GM21423 (cell line): Measurements from ENCODE around the gene BPIFA1.

Source experiments
- ATAC-seq: cut with Tn5 transposase; IDR thresholded peaks from one replicate; pipeline ENCODE4 v1.9.1; 2021; ENCODE audit warnings: mild to moderate bottlenecking, moderate library complexity; ENCODE audit not compliant: unreplicated experiment

Gene BPIFA1

DNA sequence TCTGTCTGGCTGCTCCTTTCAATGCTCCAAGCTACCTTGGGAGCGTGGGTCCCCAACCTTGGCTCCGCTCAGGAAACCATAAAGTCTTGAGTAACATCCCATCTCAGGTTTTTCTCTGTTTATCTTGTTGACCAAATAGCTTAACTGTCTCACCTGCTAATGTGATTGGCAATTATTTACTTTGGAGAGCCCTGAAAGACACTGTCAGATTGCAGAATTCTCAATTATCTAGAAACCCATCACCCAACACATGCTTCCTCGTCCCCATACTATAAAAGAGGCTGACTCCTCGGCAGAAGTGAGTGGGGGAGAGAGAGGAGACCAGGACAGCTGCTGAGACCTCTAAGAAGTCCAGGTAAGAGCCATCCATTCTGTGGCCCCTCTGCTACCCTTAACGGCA, at the start of gene BPIFA1:
Gene BPIFA1, plus strand, starts transcription at position 301 of the 400 bp plus-strand sequence. CDS start 1,716 bp downstream, outside the sequence.
- ATAC-seq = no peak

GRCh38 chr20:33187491-33187890, 48.3 kb upstream of the BPIFA1 start:
- ATAC-seq = no peak

GRCh38 chr20:33188421-33188820, 47.4 kb upstream of the BPIFA1 start:
- ATAC-seq = no peak

- ATAC-seq = no peak
Measured at GRCh38 chr20:33191484-33191883, 44.3 kb upstream of the BPIFA1 start.

DNA sequence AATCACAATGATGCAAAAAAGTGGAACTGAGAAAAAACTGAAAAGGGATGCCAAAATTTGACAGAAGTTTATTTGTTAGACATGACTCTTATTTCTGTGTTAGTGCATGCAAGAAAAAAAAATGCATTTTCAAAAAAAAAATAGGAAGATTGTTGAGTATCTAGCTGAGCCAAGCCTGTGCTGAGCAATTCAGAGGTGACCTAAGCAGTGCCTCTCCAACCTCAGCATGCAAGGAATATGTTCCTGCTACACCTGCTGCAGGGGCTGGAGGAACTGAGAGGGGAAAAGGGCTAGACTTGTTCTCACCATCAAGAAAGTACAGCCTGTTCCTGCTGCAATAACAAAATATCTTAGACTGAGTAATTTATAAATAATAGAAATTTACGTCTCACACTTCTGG, 43.8 kb upstream of the BPIFA1 start:
- no peak for ATAC-seq

- ATAC-seq = no peak
Measured at GRCh38 chr20:33192912-33193501, 42.8 kb upstream of the BPIFA1 start.

DNA sequence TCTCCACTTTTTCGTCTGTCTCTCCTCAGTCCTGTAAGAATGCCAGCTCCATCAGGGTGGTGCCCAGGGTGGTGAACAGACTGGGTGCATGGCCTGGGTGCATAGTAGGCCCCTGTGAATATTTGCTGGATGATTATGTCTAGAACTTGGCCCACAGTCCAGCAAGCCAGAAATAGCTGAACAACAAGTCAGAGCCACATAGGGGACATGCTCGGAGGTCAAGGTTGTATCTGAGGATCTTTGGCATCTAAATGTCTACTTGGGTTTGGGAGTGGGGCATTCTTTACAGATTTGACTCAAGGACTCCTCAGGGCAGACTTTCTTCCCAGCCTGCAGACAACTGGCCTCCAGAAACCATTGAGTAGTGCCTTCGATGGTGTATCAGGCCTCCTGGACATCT, 36.8 kb upstream of the BPIFA1 start:
- ATAC-seq = no peak

GRCh38 chr20:33202451-33202850, 33.3 kb upstream of the BPIFA1 start:
- no peak for ATAC-seq

- no peak for ATAC-seq
Measured at GRCh38 chr20:33203444-33203843, 32.4 kb upstream of the BPIFA1 start.

GRCh38 chr20:33209789-33210188, 26.0 kb upstream of the BPIFA1 start:
- ATAC-seq = no peak

DNA sequence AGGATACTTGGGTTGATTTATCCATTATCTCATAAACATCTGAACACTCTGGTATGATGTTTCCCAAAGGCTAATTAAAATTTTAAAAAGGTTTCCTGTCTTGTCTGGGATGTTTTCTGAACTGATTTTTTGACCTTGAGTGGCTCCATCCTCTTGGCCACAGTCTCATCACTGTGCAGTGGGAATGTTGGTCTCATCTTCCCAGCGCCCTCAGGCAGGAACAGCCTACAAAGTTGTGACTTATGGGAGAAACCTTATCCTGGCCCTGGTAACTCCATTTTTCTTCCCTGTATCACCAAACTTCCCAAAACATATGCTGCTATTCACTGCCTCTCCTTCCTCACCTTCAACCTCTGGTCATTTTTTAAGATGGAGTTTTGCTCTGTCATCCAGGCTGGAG, 25.4 kb upstream of the BPIFA1 start:
- no peak for ATAC-seq

DNA sequence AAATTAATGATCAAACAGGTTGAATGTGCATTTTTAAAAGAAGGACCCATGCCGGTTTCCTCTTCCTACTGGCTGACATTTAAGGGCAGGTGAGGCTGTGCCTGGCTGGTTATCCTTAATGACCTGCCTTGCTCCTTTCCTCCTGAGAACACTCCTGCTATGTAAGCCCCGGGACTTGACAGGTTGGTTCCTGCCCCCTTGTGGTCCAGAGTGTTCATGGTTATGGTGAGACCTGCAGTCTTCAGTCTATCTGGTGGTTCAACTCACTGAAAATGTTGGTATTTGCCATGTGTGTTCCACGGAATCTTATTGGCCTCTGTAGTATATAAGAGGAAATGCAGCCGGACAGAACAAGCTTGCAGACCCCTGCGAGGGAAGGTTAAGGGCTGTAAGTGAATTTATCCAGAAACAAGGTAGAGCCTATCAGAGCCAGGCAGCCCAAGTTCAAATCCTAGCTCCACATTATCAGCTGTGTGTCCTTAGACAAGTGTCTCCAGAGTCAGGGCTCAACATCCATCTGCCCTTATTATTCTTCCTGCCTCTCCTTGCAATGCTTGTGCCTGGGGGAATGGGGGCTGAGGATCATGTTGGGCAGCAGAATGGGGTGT, 23.9 kb upstream of the BPIFA1 start:
- ATAC-seq = no peak

DNA sequence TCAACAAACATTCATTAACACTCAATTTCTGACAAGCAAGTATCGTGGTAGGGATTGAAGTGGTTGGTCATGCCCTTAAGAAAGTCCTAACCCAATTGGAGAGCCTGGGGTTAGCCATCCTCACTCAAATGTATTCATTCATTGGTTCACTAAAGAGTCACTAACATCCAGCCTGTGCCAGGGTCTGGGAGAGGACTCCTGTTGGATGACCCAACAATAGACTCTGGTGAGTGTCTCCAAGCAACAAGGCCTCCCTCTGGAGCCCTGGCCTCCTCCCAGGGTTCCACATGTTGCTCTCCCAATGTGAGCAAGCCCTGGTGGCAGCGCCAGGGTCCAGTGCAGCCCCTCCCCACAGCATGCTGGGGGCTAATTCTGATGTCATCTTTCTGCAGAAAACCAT, 18.7 kb upstream of the BPIFA1 start, which contains the start of gene BPIFA3:
Gene BPIFA3, plus strand, starts transcription at position 301 of the 400 bp plus-strand sequence. CDS start 185 bp downstream, outside the sequence.
- no peak for ATAC-seq

DNA sequence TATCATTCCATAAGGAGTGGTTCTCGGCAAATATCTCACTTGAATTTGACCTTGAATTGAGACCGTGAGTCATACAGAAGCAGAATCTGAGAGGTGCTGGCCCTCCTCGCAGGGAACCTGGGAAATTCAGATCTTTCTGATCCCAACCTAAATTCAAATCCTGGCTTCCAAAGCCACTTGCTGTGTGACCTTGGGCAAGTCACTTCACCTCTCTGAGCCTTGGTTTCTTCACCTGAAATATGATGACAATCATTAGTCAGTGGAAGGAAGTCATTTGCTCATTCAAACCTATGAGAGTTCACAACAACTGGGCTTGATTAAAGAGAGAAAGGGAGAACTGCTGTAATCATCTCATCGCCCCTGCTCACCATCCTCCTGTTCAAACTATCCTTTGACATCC, 11.4 kb upstream of the BPIFA1 start:
- no peak for ATAC-seq

DNA sequence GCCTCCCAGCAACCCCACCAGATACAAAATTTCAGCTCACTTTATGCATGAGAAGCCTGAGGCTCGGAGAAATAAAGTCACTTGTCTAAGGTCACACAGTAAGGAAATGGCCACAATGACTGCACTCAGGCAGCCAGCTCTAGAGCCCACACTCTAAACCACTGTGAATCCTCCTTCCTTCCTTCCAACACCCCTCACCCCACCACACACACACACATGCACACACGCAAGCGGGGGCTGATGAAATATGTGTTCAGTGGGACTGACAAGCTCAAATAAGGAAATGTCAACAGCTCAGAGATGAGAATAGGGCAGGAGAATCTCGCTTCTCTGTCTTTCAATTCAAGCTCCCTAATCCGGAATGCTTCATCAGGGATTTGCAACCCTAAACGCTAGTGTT, 6.0 kb upstream of the BPIFA1 start:
- ATAC-seq = no peak

DNA sequence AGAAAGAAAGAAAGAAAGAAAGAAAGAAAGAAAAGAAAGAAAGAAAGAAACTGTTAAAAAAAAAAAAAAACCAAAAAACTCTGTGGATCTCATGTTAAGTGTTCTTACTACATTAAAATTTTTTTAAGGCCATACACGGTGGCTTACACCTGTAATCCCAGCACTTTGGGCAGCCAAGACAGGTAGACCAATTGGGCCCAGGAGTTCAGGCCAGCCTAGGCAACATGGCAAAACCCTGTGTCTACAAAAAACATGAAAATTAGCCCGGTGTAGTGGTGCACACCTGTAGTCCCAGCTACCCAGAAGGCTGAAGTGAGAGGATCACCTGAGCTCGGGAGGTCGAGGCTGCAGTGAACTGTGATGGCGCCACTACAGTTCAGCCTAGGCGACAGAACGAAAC, 4.6 kb upstream of the BPIFA1 start:
- ATAC-seq = no peak

DNA sequence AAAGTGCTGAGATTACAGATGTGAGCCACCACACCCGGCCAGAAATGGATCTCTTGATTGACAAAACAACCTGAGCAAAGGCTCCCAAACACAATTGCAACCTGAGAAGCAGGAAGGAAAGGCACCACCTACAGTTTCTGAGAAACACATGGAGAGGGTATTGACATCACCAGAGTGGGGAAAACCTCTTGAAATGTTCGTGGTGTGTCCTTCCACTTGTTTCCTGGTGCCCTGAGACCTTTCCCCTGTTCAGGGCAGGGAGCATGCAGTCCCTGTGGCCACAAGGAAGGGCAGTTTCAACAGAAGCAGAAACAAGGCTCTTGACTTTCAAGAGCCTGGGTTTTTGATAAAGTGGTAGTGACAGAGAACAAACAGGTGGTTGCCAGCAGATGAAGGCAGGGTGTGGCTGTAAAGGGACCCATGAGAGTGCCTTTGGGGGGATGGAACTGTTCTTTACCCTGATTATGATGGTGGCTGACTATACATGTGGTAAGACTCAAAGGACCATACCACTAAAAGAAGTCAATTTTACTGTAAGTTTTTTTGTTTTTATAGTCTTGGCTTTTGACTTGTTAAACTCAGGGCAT, 3.2 kb upstream of the BPIFA1 start:
- ATAC-seq = no peak

GRCh38 chr20:33233129-33233774, 2.5 kb upstream of the BPIFA1 start:
- no peak for ATAC-seq

DNA sequence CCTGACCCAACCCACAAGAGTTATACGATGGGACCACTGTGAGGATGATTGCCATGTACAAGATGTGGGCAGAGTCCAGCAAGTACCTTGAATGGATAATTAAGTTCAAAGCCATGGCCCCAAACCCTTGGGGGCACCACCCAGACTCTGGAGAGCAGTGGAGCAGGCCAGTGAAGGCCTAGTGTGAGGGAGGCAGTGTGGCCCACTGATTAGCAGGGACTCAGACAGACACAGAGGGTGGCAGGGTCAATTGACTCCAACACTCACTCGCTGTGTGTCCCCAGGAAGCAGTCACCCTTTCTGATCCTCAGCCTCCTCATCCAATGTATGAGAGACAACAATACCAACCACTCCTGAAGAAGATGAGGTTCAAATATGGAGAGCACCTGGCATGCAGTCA, 1.7 kb upstream of the BPIFA1 start:
- no peak for ATAC-seq

DNA sequence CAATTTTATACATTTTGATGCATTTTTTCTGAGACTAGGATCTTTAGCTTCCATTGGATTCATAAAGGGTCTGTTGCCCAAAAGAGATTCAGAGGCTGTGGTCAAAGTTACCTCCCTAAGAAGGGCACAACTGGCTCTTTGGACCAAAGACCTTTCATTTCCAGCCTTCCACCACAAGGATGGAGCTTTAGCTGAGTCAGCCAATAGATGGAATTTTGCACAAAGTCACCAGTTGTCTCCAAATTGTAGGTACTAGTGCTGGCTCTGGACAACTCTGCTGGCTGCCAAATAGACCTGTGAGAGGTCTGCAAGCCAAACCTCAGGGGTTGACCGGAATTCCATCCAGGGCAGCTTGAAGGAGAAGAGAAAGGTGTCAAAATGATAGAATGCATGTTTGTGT, 555 bp downstream of the BPIFA1 start:
- ATAC-seq = no peak

DNA sequence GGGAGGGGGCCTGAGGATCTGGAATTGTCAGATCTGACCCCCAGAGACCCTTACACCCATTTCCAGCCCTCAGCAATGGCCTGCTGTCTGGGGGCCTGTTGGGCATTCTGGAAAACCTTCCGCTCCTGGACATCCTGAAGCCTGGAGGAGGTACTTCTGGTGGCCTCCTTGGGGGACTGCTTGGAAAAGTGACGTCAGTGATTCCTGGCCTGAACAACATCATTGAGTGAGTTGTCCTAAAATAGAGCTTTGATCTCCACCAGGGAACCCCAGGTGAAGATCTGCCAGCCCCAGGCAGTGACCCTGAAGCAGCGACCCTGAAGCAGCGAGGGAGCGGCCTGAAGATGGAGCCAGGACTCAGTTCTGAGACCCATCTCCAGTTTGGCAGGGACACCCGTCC, 2.2 kb downstream of the BPIFA1 start:
- ATAC-seq = no peak

DNA sequence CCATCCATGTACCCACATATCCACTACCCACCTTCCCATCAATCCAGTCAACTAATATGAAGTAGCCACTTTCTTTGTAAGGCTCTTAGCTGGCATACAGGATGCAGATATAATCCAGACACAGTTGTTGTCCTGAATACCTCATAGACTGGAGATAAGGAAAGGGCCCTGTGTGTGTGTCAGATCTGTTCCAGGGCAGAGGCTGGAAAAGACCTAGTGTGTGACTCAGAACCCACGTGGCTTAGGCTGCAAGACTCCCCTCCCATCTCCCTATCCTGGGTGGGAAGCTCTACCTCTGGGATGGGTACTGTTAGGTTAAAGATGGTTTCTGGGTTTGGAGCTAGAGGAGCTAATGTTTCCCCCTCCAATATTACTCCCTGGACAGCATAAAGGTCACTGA, 3.6 kb downstream of the BPIFA1 start:
- ATAC-seq = no peak
